Keratinocyte (primary cell): ENCODE data around the gene MCUR1. TPM values are rescaled to one million over a fixed set of nuclear protein-coding genes. Genes with fewer than 3 reads are reported as not detected.

ENCODE experiments used
- DNase-seq: peaks from one replicate; pipeline ENCODE4 v3.0.0-alpha.2; 2011; ENCODE audit warnings: low read depth, missing footprints, low spot score
- FAIRE-seq: peaks from 2 replicates; lab custom pipeline; 2011; peaks lifted over from hg19 to GRCh38; lab: Jason Lieb, UNC
- H2AFZ ChIP-seq: 2 replicates; pipeline ENCODE4 v1.6.0; 2012; ENCODE audit warnings: low read length, control low read depth, inconsistent platforms; ENCODE audit not compliant: control insufficient read depth
- H3K27ac ChIP-seq: 2 replicates; pipeline ENCODE4 v1.5.1; 2011; ENCODE audit warnings: low read length; ENCODE audit not compliant: control insufficient read depth, insufficient read depth
- H3K27me3 ChIP-seq: 3 replicates; pipeline ENCODE4 v1.6.0; 2011; ENCODE audit warnings: low read length; ENCODE audit not compliant: control insufficient read depth, insufficient read depth; ENCODE audit errors: extremely low read depth
- H3K36me3 ChIP-seq, 2 experiments: 2 replicates in 1 of 2; 3 replicates in 1 of 2; pipeline ENCODE4 v1.5.1; 2011; ENCODE audit warnings: low read length in 2 of 2, mild to moderate bottlenecking in 1 of 2; ENCODE audit not compliant: control insufficient read depth in 2 of 2, insufficient read depth in 2 of 2; ENCODE audit errors: extremely low read depth in 1 of 2
- H3K4me1 ChIP-seq: 3 replicates; pipeline ENCODE4 v1.5.1; 2011; ENCODE audit warnings: low read length; ENCODE audit not compliant: control insufficient read depth, insufficient read depth; ENCODE audit errors: extremely low read depth
- H3K4me2 ChIP-seq: 3 replicates; pipeline ENCODE4 v1.6.0; 2011; ENCODE audit warnings: low read depth, low read length; ENCODE audit not compliant: control insufficient read depth, insufficient read depth; ENCODE audit errors: extremely low read depth
- H3K4me3 ChIP-seq, 3 experiments: fragments of 200-600 bp in 1 of 3; sonication (generic) in 1 of 3; 2 replicates in 2 of 3; 3 replicates in 1 of 3; pipeline ENCODE4 v1.5.1; 2011 to 2016; ENCODE audit warnings: low read length in 3 of 3, mild to moderate bottlenecking in 3 of 3, control low read depth in 2 of 3, inconsistent platforms in 1 of 3, low read depth in 1 of 3, mixed read lengths in 1 of 3, mixed run types in 1 of 3, moderate library complexity in 1 of 3; ENCODE audit not compliant: control insufficient read depth in 2 of 3, insufficient read depth in 2 of 3; ENCODE audit errors: extremely low read depth in 1 of 3
- H3K79me2 ChIP-seq: 2 replicates; pipeline ENCODE4 v1.6.0; 2012; ENCODE audit warnings: low read length; ENCODE audit not compliant: control insufficient read depth, insufficient read depth
- H3K9ac ChIP-seq: 3 replicates; pipeline ENCODE4 v1.6.0; 2011; ENCODE audit warnings: low read length; ENCODE audit not compliant: control insufficient read depth, insufficient read depth; ENCODE audit errors: extremely low read depth
- H3K9me1 ChIP-seq: 3 replicates; pipeline ENCODE4 v1.6.0; 2011; ENCODE audit warnings: low read length; ENCODE audit not compliant: control insufficient read depth, insufficient read depth; ENCODE audit errors: extremely low read depth
- H3K9me3 ChIP-seq: 2 replicates; pipeline ENCODE4 v1.5.1; 2012; ENCODE audit warnings: low read depth, low read length; ENCODE audit not compliant: control insufficient read depth
- H4K20me1 ChIP-seq: 3 replicates; pipeline ENCODE4 v1.6.0; 2011; ENCODE audit warnings: low read length; ENCODE audit not compliant: control insufficient read depth, insufficient read depth; ENCODE audit errors: extremely low read depth
- EZH2 ChIP-seq: IDR thresholded peaks from one replicate; pipeline ENCODE4 v1.6.1; 2012; ENCODE audit warnings: inconsistent platforms, mild to moderate bottlenecking, low read length, moderate library complexity
- dilution Hi-C: fragments of 300-500 bp; cut with MboI; formaldehyde crosslinking; loops from one replicate; pipeline ENCODE4 v1.7.0; 2020; ENCODE audit warnings: low sequenced_read_pairs; ENCODE audit not compliant: extremely low pct_ligation_motif_present
- polyA plus RNA-seq, 5 experiments: library from polyadenylated mRNA; depleted of rRNA in 3 of 5; stranded (reverse) in 3 of 5; stranded (forward) in 1 of 5; unstranded in 1 of 5; fragments of >200 nt; gene quantifications; 1 replicate in 1 of 5; 2 replicates in 3 of 5; 3 replicates in 1 of 5; pipeline versions ENCODE4 v1.2.1 to v1.2.3, GENCODE V29; 2011 to 2012; ENCODE audit warnings: missing spikeins in 2 of 5, low read depth in 1 of 5, low replicate concordance in 1 of 5
- TF ChIP-seq, protein P1 (sequence below), 3 experiments: IDR thresholded peaks in 1 of 3; conservative IDR thresholded peaks in 1 of 3; optimal IDR thresholded peaks in 1 of 3; 2 replicates in 2 of 3; 3 replicates in 1 of 3; pipeline versions ENCODE3 to v1.5.1; 2011; ENCODE audit warnings: low read length in 3 of 3, mild to moderate bottlenecking in 3 of 3, moderate library complexity in 2 of 3, control low read depth in 1 of 3, inconsistent platforms in 1 of 3; ENCODE audit not compliant: insufficient read depth in 2 of 3; ENCODE audit errors: extremely low read depth in 1 of 3

The MCUR1 gene
- polyA plus RNA-seq, 1 donor (not counting 4 experiments of a cell fraction or from before 2014, with no cell fraction given): 15.3 TPM

DNA sequence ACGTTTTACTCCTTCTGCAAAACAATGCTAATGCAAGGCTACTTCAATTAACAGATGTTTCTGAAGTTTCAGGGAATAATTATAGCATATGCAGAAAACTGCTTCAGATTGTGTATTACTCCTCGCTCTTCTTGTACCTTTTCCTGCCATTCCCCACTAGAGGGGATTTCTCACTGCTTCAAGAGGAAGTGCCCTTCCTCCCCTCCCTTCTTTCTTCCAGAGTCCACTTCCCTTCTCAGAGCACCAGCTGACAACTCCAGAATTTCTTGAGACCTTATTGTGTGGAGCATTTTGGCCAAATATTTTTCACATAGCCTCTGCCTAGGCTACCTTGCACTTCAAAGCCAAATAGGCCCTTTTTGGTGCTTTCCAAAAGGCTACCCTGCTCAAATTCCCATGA is 12.7 kb upstream of the MCUR1 start:
- dilution Hi-C loops: no loop called here
- TF ChIP-seq, protein P1, sequence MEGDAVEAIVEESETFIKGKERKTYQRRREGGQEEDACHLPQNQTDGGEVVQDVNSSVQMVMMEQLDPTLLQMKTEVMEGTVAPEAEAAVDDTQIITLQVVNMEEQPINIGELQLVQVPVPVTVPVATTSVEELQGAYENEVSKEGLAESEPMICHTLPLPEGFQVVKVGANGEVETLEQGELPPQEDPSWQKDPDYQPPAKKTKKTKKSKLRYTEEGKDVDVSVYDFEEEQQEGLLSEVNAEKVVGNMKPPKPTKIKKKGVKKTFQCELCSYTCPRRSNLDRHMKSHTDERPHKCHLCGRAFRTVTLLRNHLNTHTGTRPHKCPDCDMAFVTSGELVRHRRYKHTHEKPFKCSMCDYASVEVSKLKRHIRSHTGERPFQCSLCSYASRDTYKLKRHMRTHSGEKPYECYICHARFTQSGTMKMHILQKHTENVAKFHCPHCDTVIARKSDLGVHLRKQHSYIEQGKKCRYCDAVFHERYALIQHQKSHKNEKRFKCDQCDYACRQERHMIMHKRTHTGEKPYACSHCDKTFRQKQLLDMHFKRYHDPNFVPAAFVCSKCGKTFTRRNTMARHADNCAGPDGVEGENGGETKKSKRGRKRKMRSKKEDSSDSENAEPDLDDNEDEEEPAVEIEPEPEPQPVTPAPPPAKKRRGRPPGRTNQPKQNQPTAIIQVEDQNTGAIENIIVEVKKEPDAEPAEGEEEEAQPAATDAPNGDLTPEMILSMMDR (optimal IDR thresholded peaks at IDR 0.05 in 1 of 3, IDR thresholded peaks at IDR 0.05 in 1 of 3, conservative IDR thresholded peaks at IDR 0.05 in 1 of 3; ENCODE audit: extremely low read depth in 1 of 3, insufficient read depth in 2 of 3, low read length in 3 of 3): no peak
- TF ChIP-seq EZH2: no peak

DNA sequence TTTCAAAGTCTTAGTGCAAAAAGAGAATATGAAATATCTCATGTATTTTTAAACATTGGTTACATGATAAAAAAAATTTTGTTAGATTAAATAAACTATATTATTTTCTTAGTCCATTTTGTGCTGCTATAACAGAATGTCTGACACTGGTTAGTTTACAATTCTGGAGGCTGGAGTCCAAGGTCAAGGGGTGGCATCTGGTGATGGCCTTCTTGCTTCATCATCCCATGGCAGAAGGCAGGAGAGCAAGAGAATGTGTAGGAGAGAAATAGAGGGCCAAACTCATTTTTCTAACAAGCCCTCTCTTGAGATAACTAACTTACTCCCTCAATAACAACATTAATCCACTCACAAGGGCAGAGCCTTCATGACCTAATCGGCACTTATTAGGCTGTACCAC is 11.5 kb upstream of the MCUR1 start:
- H3K79me2 ChIP-seq: no peaks in the 10 kb centered on the region
- H3K36me3 ChIP-seq: no peaks in the 10 kb centered on the region
- no peak overlapping the region for H3K4me2 ChIP-seq
- no peak overlapping the region for H2AFZ ChIP-seq
- no peaks in the 10 kb centered on the region for H3K9me1 ChIP-seq
- H3K27me3 ChIP-seq: no peaks in the 10 kb centered on the region
- no peaks in the 10 kb centered on the region for H4K20me1 ChIP-seq
- H3K9ac ChIP-seq: no peak overlapping the region
- no peaks in the 10 kb centered on the region for H3K9me3 ChIP-seq
- no peak for DNase-seq
- TF ChIP-seq EZH2: no peak
- TF ChIP-seq, protein P1 (optimal IDR thresholded peaks at IDR 0.05 in 1 of 3, IDR thresholded peaks at IDR 0.05 in 1 of 3, conservative IDR thresholded peaks at IDR 0.05 in 1 of 3; ENCODE audit: extremely low read depth in 1 of 3, insufficient read depth in 2 of 3, low read length in 3 of 3): no peak
- dilution Hi-C loops: no loop called here
- no peaks in the 10 kb centered on the region for H3K4me1 ChIP-seq
- no peak overlapping the region for H3K27ac ChIP-seq
- FAIRE-seq: no peak
- H3K4me3 ChIP-seq: no peak overlapping the region

More for the DNA sequence above, 12.7 kb upstream of the MCUR1 start:
- FAIRE-seq: no peak
- no peaks in the 10 kb centered on the region for H3K9me1 ChIP-seq
- no peaks in the 10 kb centered on the region for H3K9me3 ChIP-seq
- DNase-seq: no peak
- no peak overlapping the region for H3K9ac ChIP-seq
- H3K79me2 ChIP-seq: no peaks in the 10 kb centered on the region
- no peak overlapping the region for H3K27ac ChIP-seq
- no peak overlapping the region for H3K4me2 ChIP-seq
- no peaks in the 10 kb centered on the region for H3K27me3 ChIP-seq
- H3K4me1 ChIP-seq: no peaks in the 10 kb centered on the region
- no peaks in the 10 kb centered on the region for H3K36me3 ChIP-seq
- H2AFZ ChIP-seq: no peak overlapping the region
- no peak overlapping the region for H3K4me3 ChIP-seq
- H4K20me1 ChIP-seq: no peaks in the 10 kb centered on the region
